ENCODE results near the gene ASMTL.
"Not testable (repeated sequence)": the region's sequence is repeated elsewhere in the genome, so short reads cannot be mapped to it uniquely, and the experiment has no call there.

ASMTL gene

GRCh38 chrX:1433646-1434357 is 18.9 kb downstream of the ASMTL start:
- DNase-seq: no peak

- no peak for DNase-seq
These were observed 22.3 kb downstream of the ASMTL start for GRCh38 chrX:1430451-1430850.

GRCh38 chrX:1427756-1428155 is 25.0 kb downstream of the ASMTL start:
- DNase-seq: no peak

- not testable (repeated sequence) for DNase-seq
These were observed 26.4 kb downstream of the ASMTL start for GRCh38 chrX:1426321-1426720.

GRCh38 chrX:1425381-1425780 is 27.3 kb downstream of the ASMTL start:
- DNase-seq: no peak

- no peak for DNase-seq
These were observed 28.4 kb downstream of the ASMTL start for GRCh38 chrX:1424147-1424851.

- DNase-seq: no peak
These were observed 29.5 kb downstream of the ASMTL start for GRCh38 chrX:1423215-1423614.

GRCh38 chrX:1422135-1422465 is 30.6 kb downstream of the ASMTL start:
- no peak for DNase-seq

GRCh38 chrX:1421433-1422134 is 31.1 kb downstream of the ASMTL start:
- DNase-seq: no peak

GRCh38 chrX:1420371-1420770 is 32.3 kb downstream of the ASMTL start:
- DNase-seq: no peak

GRCh38 chrX:1419545-1420355 is 33.0 kb downstream of the ASMTL start:
- DNase-seq: no peak

GRCh38 chrX:1418901-1419544 is 33.7 kb downstream of the ASMTL start:
- DNase-seq: no peak

- DNase-seq: no peak
These were observed 34.6 kb downstream of the ASMTL start for GRCh38 chrX:1417921-1418771.

- no peak for DNase-seq
These were observed 35.5 kb downstream of the ASMTL start for GRCh38 chrX:1416965-1417760.

- no peak for DNase-seq
These were observed 36.4 kb downstream of the ASMTL start for GRCh38 chrX:1416327-1416784.

GRCh38 chrX:1412551-1413161 is 40.1 kb downstream of the ASMTL start:
- no peak for DNase-seq

- DNase-seq: no peak
These were observed 41.4 kb downstream of the ASMTL start for GRCh38 chrX:1411326-1411725.

GRCh38 chrX:1407035-1407434 is 45.7 kb downstream of the ASMTL start:
- no peak for DNase-seq

- DNase-seq: not testable (repeated sequence)
These were observed 46.9 kb downstream of the ASMTL start for GRCh38 chrX:1405769-1406168.

GRCh38 chrX:1403867-1404266 is 48.8 kb downstream of the ASMTL start:
- DNase-seq: not testable (repeated sequence)
